Measurements from ENCODE around the gene MAP4K4.

MAP4K4 gene

GRCh38 chr2:101725515-101726192 lies 28.1 kb downstream of the MAP4K4 start:
- ATAC-seq: no peak
- Mint-ChIP-seq H3K36me3 (peaks cover 29% of the 10 kb centered on the region), H3K4me1 (peaks cover 93% of the 10 kb centered on the region), H3K27ac (peak overlapping the region; percentile 96), H3K27me3 (no peaks in the 10 kb centered on the region), H3K4me3 (no peak overlapping the region), H3K9me3 (no peaks in the 10 kb centered on the region)

DNA sequence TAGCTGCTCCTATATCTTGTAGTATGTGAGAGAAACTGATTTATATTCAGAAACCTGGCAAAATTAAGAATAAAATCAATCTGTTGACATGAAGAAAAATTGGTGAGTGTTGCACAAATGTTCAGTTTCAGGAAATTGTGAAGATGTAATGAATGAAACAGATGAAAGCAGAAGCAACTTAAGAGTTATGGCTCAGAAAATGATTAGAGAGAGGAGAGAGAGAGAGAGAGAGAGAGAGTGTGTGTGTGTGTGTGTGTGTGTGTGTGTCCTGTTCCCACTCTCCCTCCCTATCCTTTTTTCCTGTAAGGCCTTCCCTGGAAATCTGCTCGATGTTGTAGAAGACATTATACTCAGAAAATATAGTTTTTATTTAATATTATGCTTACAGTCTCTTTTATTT lies 31.4 kb downstream of the MAP4K4 start:
- Mint-ChIP-seq H3K27ac (peak overlapping the region; percentile 96), H3K4me1 (peaks cover 95% of the 10 kb centered on the region), H3K36me3 (peaks cover 17% of the 10 kb centered on the region), H3K9me3 (no peaks in the 10 kb centered on the region), H3K27me3 (no peaks in the 10 kb centered on the region), H3K4me3 (no peak overlapping the region)
- no peak for ATAC-seq

DNA sequence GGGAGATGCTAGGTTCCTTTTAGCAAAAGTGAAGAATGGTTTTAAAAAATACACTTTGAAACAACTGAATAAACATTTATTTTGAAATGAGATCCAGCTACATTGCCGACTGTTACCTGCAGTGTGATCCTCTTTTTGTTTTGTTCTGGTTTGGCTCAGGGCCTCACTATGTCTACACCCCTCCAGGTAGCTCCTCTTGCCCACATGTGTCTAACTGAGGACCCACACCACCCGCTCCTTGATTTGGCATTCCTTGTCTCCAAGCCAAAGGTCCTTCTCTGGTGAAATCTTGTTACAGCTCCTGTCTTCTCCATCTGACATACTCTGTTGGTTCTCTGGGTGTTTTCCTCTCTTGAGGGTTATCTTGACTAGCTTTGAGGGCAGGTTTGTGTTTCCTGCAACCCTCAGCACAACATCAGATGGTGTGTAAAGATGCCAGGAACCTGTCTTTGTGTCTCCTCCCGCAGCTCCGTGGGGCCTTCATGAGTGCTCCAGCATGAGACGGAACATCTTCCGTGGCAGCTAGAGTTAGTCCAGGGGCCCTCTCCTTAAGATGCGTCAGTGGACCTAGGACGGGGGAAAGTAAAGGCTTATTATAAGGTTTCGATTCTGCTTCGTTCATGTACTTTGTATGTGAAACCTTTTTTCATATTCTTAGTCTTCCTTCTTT lies 32.1 kb downstream of the MAP4K4 start:
- H3K4me1 Mint-ChIP-seq: peaks cover 93% of the 10 kb centered on the region
- no peaks in the 10 kb centered on the region for H3K9me3 Mint-ChIP-seq
- peaks cover 17% of the 10 kb centered on the region for H3K36me3 Mint-ChIP-seq
- peak overlapping the region; percentile 70 for H3K27ac Mint-ChIP-seq
- no peaks in the 10 kb centered on the region for H3K27me3 Mint-ChIP-seq
- peak overlapping the region; percentile 7 for H3K4me3 Mint-ChIP-seq
- no peak for ATAC-seq

DNA sequence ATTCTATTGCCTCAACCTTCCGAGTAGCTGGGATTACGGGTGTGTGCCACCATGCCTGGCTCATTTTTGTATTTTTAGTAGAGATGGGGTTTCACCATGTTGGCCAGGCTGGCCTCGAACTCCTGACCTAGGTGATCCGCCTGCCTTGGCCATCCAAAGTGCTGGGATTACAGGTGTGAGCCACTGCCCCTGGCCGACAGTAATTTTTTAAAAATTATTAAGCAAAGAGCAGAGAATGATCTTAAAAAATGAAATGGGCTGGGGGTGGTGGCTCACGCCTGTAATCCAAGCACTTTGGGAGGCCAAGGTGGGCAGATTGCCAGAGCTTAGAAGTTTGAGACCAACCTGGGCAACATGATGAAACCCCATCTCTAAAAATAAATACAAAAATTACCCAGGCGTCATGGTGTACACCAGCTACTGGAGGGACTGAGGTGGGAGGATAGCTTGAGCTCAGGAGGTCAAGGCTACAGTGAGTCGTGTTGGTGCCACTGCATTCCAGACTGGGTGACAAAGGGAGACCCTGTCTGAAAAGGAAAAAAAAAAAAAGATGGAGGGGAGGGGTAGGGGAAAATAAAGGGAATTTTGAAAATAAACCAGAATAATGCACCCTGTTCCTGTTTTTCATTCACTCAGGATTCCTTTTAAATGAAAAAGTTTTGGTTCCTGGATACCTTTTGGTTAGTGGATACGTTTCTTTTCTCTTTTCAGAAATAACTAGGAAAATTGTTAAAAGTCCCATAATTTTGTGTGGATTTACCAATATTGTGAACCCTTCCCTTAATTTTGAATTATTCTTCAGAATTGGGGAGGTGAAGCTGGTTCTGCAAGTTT lies 33.9 kb downstream of the MAP4K4 start:
- Mint-ChIP-seq H3K4me3 (no peak overlapping the region), H3K36me3 (peaks cover 17% of the 10 kb centered on the region), H3K9me3 (no peaks in the 10 kb centered on the region), H3K27ac (no peak overlapping the region), H3K27me3 (no peaks in the 10 kb centered on the region), H3K4me1 (peaks cover 93% of the 10 kb centered on the region)
- no peak for ATAC-seq

GRCh38 chr2:101732199-101732598 lies 34.7 kb downstream of the MAP4K4 start:
- no peaks in the 10 kb centered on the region for H3K9me3 Mint-ChIP-seq
- no peak for ATAC-seq
- H3K4me1 Mint-ChIP-seq: peaks cover 93% of the 10 kb centered on the region
- peaks cover 17% of the 10 kb centered on the region for H3K36me3 Mint-ChIP-seq
- no peaks in the 10 kb centered on the region for H3K27me3 Mint-ChIP-seq
- no peak overlapping the region for H3K4me3 Mint-ChIP-seq
- peak overlapping the region; percentile 32 for H3K27ac Mint-ChIP-seq

GRCh38 chr2:101732773-101733256 lies 35.3 kb downstream of the MAP4K4 start:
- ATAC-seq: no peak
- Mint-ChIP-seq H3K4me3 (no peak overlapping the region), H3K36me3 (peaks cover 17% of the 10 kb centered on the region), H3K9me3 (no peaks in the 10 kb centered on the region), H3K4me1 (peaks cover 93% of the 10 kb centered on the region), H3K27me3 (no peaks in the 10 kb centered on the region), H3K27ac (peak overlapping the region; percentile 32)

DNA sequence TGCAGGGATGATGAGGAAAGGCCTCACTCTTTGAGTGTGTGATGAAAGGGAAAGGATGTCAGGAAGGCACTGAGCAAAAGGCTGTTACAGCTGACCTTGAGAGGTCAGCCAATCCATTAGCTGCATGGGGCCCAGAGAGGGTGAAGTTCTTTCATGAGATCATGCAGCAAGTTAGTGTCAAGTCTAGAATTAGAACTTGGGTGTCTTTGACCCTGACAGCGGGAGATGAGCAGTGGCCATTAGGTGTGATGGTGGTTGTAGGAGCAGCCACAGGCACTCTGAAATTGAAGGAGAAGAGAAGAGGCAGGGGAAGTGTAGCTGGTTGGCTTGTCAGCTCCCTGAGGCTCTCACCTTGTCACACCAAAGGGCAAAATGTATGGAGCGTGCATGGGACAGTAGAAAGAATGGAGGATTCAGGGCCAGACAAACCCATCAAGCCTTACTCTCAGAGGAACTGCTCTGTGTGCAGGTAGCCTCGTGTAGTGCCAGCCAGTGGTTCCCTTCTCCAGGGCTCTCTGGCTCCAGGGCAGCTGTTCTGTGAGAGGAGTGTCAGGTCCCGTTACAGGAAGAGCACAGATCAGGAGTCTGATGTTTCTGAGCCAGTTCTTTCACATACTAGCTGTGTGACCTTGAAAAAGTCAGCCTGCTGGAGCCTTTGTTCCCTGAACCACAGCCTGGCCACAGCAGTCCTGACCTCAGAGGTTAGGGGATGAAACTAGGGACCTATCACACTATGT lies 35.9 kb downstream of the MAP4K4 start:
- Mint-ChIP-seq H3K27ac (peak overlapping the region; percentile 32), H3K4me3 (no peak overlapping the region), H3K4me1 (peaks cover 93% of the 10 kb centered on the region), H3K27me3 (no peaks in the 10 kb centered on the region), H3K36me3 (peaks cover 17% of the 10 kb centered on the region), H3K9me3 (no peaks in the 10 kb centered on the region)
- peak; percentile 45 for ATAC-seq

DNA sequence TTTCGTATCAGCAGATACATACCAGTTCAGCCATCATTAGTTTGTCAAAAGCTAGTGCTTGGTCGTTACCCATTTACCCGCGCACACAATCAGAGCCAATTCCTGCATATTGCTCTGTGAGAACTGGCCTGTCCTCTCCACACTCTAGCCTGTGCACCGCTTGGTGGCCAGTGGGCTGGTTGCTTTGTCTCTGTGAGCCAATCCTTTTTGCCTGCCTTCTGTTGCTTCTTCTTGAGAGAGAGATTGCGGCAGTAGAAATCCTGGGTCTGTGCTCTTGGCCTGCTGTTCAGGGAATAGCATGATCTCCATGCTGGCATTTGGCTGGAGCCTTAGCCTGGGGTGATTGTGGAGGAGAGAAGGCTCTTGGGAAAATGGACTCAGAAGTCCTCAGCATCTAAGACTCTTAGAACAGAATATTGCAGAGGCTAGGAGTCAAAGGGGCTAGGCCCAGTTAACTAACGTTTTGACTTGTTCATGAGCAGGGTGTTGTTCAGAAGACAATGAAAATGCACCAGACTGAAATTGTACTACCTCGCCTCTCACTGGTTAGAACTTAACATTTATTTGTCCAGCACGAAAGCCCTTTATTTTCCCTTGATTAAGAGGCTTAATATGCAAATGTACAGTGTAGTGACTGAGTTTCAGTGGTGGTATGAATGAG lies 37.1 kb downstream of the MAP4K4 start:
- H3K36me3 Mint-ChIP-seq: peaks cover 8% of the 10 kb centered on the region
- peak; percentile 6 for ATAC-seq
- peak overlapping the region; percentile 64 for H3K27ac Mint-ChIP-seq
- H3K4me1 Mint-ChIP-seq: peaks cover 89% of the 10 kb centered on the region
- no peaks in the 10 kb centered on the region for H3K27me3 Mint-ChIP-seq
- no peaks in the 10 kb centered on the region for H3K9me3 Mint-ChIP-seq
- H3K4me3 Mint-ChIP-seq: no peak overlapping the region

- Mint-ChIP-seq H3K27me3 (no peaks in the 10 kb centered on the region), H3K4me3 (no peak overlapping the region), H3K27ac (peak overlapping the region; percentile 64), H3K9me3 (no peaks in the 10 kb centered on the region), H3K36me3 (peaks cover 3% of the 10 kb centered on the region), H3K4me1 (peaks cover 86% of the 10 kb centered on the region)
- peak; percentile 37 for ATAC-seq
Measured at GRCh38 chr2:101735166-101735533, 37.6 kb downstream of the MAP4K4 start.

DNA sequence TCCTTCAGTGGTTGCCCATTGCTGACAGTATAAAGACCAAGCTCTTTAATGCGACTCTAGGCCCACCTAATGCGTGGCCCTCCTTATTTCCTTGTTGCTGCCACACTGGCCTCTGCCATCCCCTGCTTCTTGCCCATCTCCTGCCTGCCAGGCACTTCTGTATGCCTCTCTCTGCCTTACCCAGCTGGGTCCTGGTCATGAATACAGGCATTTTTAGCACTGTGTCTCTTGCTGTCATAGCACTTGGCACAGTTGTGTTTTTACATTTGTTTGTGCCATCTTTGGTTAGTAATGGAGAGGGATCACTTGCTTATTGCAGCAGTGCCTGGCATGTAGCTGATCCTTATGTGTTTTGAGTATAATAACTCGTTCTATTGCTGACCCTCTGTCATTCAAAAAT lies 38.7 kb downstream of the MAP4K4 start:
- no peak overlapping the region for H3K4me3 Mint-ChIP-seq

GRCh38 chr2:101736861-101737291 lies 39.4 kb downstream of the MAP4K4 start:
- H3K27ac Mint-ChIP-seq: peak overlapping the region; percentile 64
- no peaks in the 10 kb centered on the region for H3K27me3 Mint-ChIP-seq
- peaks cover 85% of the 10 kb centered on the region for H3K4me1 Mint-ChIP-seq

More for the DNA sequence above, 38.7 kb downstream of the MAP4K4 start:
- H3K36me3 Mint-ChIP-seq: no peaks in the 10 kb centered on the region
- no peak for ATAC-seq
- peaks cover 87% of the 10 kb centered on the region for H3K4me1 Mint-ChIP-seq
- H3K9me3 Mint-ChIP-seq: no peaks in the 10 kb centered on the region
- H3K27ac Mint-ChIP-seq: peak overlapping the region; percentile 64
- no peaks in the 10 kb centered on the region for H3K27me3 Mint-ChIP-seq

DNA sequence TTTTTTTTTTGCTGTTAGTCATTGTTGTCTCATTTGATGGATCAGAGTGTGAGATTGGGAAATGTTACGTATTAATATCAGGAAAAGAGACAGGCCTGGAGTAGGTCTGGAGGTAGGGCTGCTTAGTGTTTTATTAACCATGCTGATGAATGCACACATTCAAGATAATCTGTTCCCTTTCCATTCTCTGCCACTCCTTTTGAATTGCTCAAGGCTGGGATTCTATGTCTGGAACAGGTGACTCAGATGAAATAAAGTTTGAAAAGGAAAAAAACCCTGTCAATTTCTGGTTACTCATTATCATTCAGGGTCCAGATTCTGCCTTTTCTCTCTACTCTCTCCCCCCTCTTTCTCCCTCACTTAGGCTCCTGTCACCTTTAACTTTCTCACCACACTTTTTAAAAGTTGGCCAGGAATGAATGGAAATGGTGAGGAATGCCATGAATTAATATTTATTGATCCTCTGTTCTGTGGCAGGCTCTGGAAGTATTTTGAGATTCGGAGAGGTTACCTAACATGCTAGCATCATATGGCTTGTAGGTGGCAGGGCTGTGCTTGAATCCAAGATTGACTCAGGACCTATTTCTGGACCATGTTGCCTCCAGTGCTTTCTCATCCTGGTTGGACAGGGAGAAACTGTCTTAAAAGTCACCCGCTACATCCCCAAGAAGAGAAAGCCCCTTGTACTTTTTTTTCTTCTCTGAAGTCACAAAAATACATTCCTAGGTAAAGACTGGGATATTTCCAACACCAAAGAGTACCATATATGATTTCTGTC lies 40.2 kb downstream of the MAP4K4 start:
- no peaks in the 10 kb centered on the region for H3K27me3 Mint-ChIP-seq
- no peaks in the 10 kb centered on the region for H3K36me3 Mint-ChIP-seq
- ATAC-seq: no peak
- H3K27ac Mint-ChIP-seq: peak overlapping the region; percentile 64
- H3K4me3 Mint-ChIP-seq: peak overlapping the region; percentile 30
- H3K9me3 Mint-ChIP-seq: no peaks in the 10 kb centered on the region
- peaks cover 85% of the 10 kb centered on the region for H3K4me1 Mint-ChIP-seq

More at GRCh38 chr2:101736861-101737291, 39.4 kb downstream of the MAP4K4 start:
- ATAC-seq: peak; percentile 70
- Mint-ChIP-seq H3K36me3 (no peaks in the 10 kb centered on the region), H3K9me3 (no peaks in the 10 kb centered on the region), H3K4me3 (no peak overlapping the region)

- Mint-ChIP-seq H3K4me1 (peaks cover 85% of the 10 kb centered on the region), H3K36me3 (peaks cover 6% of the 10 kb centered on the region), H3K4me3 (no peak overlapping the region), H3K27me3 (no peaks in the 10 kb centered on the region), H3K27ac (peak overlapping the region; percentile 64), H3K9me3 (no peaks in the 10 kb centered on the region)
- no peak for ATAC-seq
Measured at GRCh38 chr2:101738649-101739048, 41.1 kb downstream of the MAP4K4 start.

DNA sequence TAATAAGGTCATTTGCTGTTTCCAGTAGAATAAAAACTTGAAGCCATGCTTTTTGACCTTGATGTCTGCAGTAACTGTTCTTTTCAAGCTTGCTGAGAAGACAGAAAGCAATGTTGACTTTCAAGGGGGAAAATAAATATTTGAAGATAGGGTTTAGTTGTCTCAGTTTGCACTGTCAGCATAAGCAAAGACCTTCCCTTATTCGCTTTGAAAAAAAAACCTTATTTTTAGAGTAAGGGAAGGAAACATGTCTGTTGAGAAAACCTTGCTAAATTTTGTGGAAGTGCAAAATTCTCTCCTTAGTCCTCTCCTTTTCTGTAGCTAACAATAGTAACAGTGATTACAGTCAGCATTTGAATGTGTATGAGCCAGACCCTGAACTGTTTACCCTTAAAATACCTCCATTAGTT lies 43.1 kb downstream of the MAP4K4 start:
- no peaks in the 10 kb centered on the region for H3K9me3 Mint-ChIP-seq
- peak overlapping the region; percentile 51 for H3K27ac Mint-ChIP-seq
- no peak overlapping the region for H3K4me3 Mint-ChIP-seq
- peaks cover 87% of the 10 kb centered on the region for H3K4me1 Mint-ChIP-seq
- ATAC-seq: no peak
- peaks cover 16% of the 10 kb centered on the region for H3K36me3 Mint-ChIP-seq
- H3K27me3 Mint-ChIP-seq: no peaks in the 10 kb centered on the region
